ENCODE results near the gene LRBA.

GRCh38 chr4:150219841-150220240 lies 795.2 kb downstream of the LRBA start:
- no peak for TF ChIP-seq RCOR1 (IDR thresholded peaks at IDR 0.05; ENCODE audit: low read length)
- TF ChIP-seq, protein P1, sequence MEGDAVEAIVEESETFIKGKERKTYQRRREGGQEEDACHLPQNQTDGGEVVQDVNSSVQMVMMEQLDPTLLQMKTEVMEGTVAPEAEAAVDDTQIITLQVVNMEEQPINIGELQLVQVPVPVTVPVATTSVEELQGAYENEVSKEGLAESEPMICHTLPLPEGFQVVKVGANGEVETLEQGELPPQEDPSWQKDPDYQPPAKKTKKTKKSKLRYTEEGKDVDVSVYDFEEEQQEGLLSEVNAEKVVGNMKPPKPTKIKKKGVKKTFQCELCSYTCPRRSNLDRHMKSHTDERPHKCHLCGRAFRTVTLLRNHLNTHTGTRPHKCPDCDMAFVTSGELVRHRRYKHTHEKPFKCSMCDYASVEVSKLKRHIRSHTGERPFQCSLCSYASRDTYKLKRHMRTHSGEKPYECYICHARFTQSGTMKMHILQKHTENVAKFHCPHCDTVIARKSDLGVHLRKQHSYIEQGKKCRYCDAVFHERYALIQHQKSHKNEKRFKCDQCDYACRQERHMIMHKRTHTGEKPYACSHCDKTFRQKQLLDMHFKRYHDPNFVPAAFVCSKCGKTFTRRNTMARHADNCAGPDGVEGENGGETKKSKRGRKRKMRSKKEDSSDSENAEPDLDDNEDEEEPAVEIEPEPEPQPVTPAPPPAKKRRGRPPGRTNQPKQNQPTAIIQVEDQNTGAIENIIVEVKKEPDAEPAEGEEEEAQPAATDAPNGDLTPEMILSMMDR (IDR thresholded peaks at IDR 0.05), result no peak
- TF ChIP-seq EZH2phosphoT487 (IDR thresholded peaks at IDR 0.05; ENCODE audit: borderline replicate concordance, low read depth), result no peak
- no peak for TF ChIP-seq FOXM1 (IDR thresholded peaks at IDR 0.05; ENCODE audit: low read depth)
- no peak for TF ChIP-seq TEAD4 (IDR thresholded peaks at IDR 0.05; ENCODE audit: borderline replicate concordance, insufficient read depth)
- TF ChIP-seq, protein P2, sequence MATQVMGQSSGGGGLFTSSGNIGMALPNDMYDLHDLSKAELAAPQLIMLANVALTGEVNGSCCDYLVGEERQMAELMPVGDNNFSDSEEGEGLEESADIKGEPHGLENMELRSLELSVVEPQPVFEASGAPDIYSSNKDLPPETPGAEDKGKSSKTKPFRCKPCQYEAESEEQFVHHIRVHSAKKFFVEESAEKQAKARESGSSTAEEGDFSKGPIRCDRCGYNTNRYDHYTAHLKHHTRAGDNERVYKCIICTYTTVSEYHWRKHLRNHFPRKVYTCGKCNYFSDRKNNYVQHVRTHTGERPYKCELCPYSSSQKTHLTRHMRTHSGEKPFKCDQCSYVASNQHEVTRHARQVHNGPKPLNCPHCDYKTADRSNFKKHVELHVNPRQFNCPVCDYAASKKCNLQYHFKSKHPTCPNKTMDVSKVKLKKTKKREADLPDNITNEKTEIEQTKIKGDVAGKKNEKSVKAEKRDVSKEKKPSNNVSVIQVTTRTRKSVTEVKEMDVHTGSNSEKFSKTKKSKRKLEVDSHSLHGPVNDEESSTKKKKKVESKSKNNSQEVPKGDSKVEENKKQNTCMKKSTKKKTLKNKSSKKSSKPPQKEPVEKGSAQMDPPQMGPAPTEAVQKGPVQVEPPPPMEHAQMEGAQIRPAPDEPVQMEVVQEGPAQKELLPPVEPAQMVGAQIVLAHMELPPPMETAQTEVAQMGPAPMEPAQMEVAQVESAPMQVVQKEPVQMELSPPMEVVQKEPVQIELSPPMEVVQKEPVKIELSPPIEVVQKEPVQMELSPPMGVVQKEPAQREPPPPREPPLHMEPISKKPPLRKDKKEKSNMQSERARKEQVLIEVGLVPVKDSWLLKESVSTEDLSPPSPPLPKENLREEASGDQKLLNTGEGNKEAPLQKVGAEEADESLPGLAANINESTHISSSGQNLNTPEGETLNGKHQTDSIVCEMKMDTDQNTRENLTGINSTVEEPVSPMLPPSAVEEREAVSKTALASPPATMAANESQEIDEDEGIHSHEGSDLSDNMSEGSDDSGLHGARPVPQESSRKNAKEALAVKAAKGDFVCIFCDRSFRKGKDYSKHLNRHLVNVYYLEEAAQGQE (IDR thresholded peaks at IDR 0.05; ENCODE audit: low read depth, low read length), result no peak
- TF ChIP-seq EP300 (IDR thresholded peaks at IDR 0.05; ENCODE audit: borderline replicate concordance in 1 of 2, low read depth in 1 of 2, low read length in 1 of 2), result no peak
- no peak for TF ChIP-seq GATA2 (CRISPR knock-in tag; IDR thresholded peaks at IDR 0.05)

Data from SK-N-SH (cell line).